Adrenal gland (tissue), 12 donors: Measurements from ENCODE around the gene GLS. TPM values are rescaled to one million over a fixed set of nuclear protein-coding genes. Genes with fewer than 3 reads are reported as not detected.
"Not testable (repeated sequence)": the region's sequence is repeated elsewhere in the genome, so short reads cannot be mapped to it uniquely, and the experiment has no call there.

ENCODE experiments used
- DNase-seq, 7 donors: peaks; one replicate each; pipeline ENCODE4 v3.0.0-alpha.2; 2019 to 2020
- H3K27ac ChIP-seq, 5 donors: fragments of 200-600 bp; sonication (generic) in 4 of 5; 1 replicate in 3 of 5; 2 replicates in 2 of 5; pipeline versions ENCODE4 v1.5.1 to v1.8.0; 2016 to 2020; ENCODE audit warnings: mild to moderate bottlenecking in 1 of 5
- H3K27me3 ChIP-seq: fragments of 200-600 bp; 2 replicates; pipeline ENCODE4 v1.8.0; 2021
- H3K36me3 ChIP-seq, 2 donors: fragments of 200-600 bp; replicated peaks in 1 of 2; 1 replicate in 1 of 2; 2 replicates in 1 of 2; pipeline versions ENCODE4 v1.5.1 to v1.8.0; 2018 to 2022
- H3K4me1 ChIP-seq, 2 donors: fragments of 200-600 bp; replicated peaks in 1 of 2; 1 replicate in 1 of 2; 2 replicates in 1 of 2; pipeline versions ENCODE4 v1.5.1 to v1.8.0; 2018 to 2021
- H3K4me3 ChIP-seq, 4 donors: fragments of 200-600 bp; sonication (generic) in 3 of 4; one replicate each; pipeline ENCODE4 v1.5.1; 2016 to 2018
- H3K9me3 ChIP-seq, 3 donors: fragments of 200-600 bp; sonication (generic) in 1 of 3; replicated peaks in 1 of 3; 1 replicate in 2 of 3; 2 replicates in 1 of 3; pipeline versions ENCODE4 v1.5.1 to v1.8.0; 2016 to 2021
- CTCF ChIP-seq, 6 experiments: fragments of 450-650 bp in 4 of 6; fragments of 200-600 bp in 2 of 6; sonication (generic) in 1 of 6; IDR thresholded peaks; 1 replicate in 5 of 6; 2 replicates in 1 of 6; pipeline versions ENCODE4 v1.5.1 to v1.8.0; 2016 to 2021; ENCODE audit warnings: antibody characterized with exemption in 6 of 6, mild to moderate bottlenecking in 2 of 6, moderate library complexity in 1 of 6
- POLR2A ChIP-seq, 2 donors: fragments of 450-650 bp; IDR thresholded peaks; one replicate each; pipeline ENCODE4 v1.6.1; 2017; ENCODE audit warnings: antibody characterized with exemption in 2 of 2, mild to moderate bottlenecking in 2 of 2, moderate library complexity in 1 of 2
- WGBS, 4 donors: extraction: QIAGEN DNeasy Blood & Tissue Kit in 2 of 4; methylation state at CpG; one replicate each; pipeline versions ENCODE4 v1.1.5 to v1.1.7; 2013 to 2017; 5-methylcytosine and 5-hydroxymethylcytosine counted together
- intact Hi-C, 2 donors: fragments of 100-400 bp; cut with DNase I; formaldehyde crosslinking; loops; one replicate each; pipeline versions ENCODE4 v1.14.1 to v1.15.0; 2022 to 2023
- polyA plus RNA-seq, 3 donors: library from polyadenylated mRNA; stranded (reverse); fragments of 200-250 nt in 2 of 3; fragments of 350-450 nt in 1 of 3; fragmentation: Illumina TruSeq in 1 of 3; extraction: RNeasy Lipid Tissue Mini Kit (QIAGEN cat#74804) in 1 of 3; gene quantifications; one replicate each; pipeline ENCODE4 v1.2.3, GENCODE V29; 2013 to 2014
- total RNA-seq, 9 donors: library from RNA; depleted of rRNA in 4 of 9; stranded (reverse); fragments of >200 nt in 4 of 9; fragments of 120-200 nt in 1 of 9; fragmentation: NEBNext Ultra II Directional in 1 of 9; extraction: Animal tissue kit (Norgen Biotek cat#: 25700) in 1 of 9; gene quantifications; one replicate each; pipeline versions ENCODE4 v1.1.0 to v1.2.4, GENCODE V29; 2013 to 2023
- donor health status: healthy with polysubstance abuse.
- donor health status: Bipolar disorder and iron deficiency.
- donor health status: DM: yes; HTN: yes; CAD: no.
- donor health status: DM: no; HTN: no; CAD: no.
- donor health status: DM: no; HTN: no; CAD: no.
- donor health status: DM: yes; HTN: yes; CAD: no.

The GLS gene
- total and polyA plus RNA-seq, 12 donors: 55.3 to 527 (median 254) TPM

DNA sequence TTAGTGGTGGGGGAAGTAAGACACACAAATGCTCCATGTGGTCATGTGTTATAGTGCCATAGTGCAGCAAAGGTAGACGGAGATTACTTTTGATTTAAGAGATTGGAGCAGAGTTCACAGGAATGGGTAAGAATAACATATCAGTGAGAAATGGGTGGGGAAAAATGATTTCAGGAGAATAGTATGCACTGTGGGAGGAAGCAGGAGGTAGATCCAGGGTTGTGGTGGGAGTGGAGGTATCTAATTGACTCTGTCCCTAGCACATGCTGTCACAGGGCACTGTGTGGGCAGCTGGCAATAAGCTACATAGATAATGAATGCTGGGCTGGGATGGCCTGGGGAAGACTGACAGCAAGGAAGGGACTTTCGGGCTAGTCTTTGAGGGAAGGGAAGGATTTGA lies 68.0 kb downstream of the GLS start:
- DNase-seq: no peak
- H3K27me3 ChIP-seq: no peaks in the 10 kb centered on the region
- TF ChIP-seq CTCF (IDR thresholded peaks at IDR 0.05): peak in 1 of 6 experiments; percentile 3
- TF ChIP-seq POLR2A (IDR thresholded peaks at IDR 0.05): no peak
- H3K36me3 ChIP-seq: no peaks in the 10 kb centered on the region
- no peak overlapping the region for H3K27ac ChIP-seq
- H3K4me1 ChIP-seq: peaks cover 30 to 33% of the 10 kb centered on the region in 2 donors
- no peaks in the 10 kb centered on the region for H3K9me3 ChIP-seq
- no peak overlapping the region for H3K4me3 ChIP-seq
- 79 to 87% (median 83%) methylated on average over 2 of the region's 2 CpGs for WGBS, 4 donors
- intact Hi-C loops: no loop called here

DNA sequence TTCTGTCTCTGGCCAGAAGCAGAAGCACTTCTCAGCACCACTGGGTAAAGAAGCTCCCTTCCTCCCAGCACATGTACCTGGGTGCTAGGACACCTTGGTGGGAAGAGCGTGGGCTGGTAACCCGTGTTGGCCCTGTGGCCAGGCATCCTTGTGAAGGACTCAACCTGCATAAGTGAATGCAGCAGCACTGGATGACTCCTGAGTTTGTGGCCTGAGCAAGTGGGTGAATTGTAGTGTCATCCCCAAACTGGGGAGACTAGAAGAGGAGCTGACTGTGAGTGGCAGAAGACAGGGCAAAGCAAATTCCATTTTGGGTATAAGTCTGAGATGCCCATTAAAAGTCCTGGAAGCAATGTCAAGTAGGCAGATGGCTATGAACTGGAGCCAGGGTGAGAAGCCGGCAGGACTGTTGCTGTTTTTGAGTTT lies 70.0 kb downstream of the GLS start:
- Histone ChIP-seq H3K27ac (no peak overlapping the region), H3K4me3 (no peak overlapping the region), H3K36me3 (no peaks in the 10 kb centered on the region), H3K27me3 (no peaks in the 10 kb centered on the region), H3K4me1 (peaks cover 26 to 33% of the 10 kb centered on the region in 2 donors), H3K9me3 (no peaks in the 10 kb centered on the region)
- DNase-seq: no peak
- intact Hi-C loops: no loop called here
- TF ChIP-seq POLR2A (IDR thresholded peaks at IDR 0.05) (no peak), CTCF (IDR thresholded peaks at IDR 0.05) (no peak)
- WGBS, 4 donors: 92 to 98% (median 95%) methylated on average over 3 of the region's 3 CpGs

DNA sequence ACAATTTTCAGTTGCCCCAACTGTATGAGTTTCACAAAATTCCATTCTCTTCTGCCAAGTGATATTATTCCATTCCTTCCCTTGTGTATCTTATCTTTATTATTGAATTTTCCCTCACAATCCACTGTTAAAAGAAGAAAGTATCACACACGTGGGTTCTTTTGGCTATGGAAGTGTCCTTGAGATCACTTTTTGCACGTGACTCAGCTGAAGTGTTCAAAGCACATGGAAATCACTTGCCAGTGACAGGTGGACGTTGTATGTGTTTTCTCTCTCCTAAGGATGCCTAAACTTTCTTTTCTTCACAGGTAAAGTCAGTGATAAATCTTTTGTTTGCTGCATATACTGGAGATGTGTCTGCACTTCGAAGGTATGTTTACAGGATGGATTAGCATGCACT lies 72.6 kb downstream of the GLS start:
- H3K27me3 ChIP-seq: no peaks in the 10 kb centered on the region
- H3K36me3 ChIP-seq: no peaks in the 10 kb centered on the region
- TF ChIP-seq POLR2A (IDR thresholded peaks at IDR 0.05): no peak
- TF ChIP-seq CTCF (IDR thresholded peaks at IDR 0.05): no peak
- no peak overlapping the region for H3K4me3 ChIP-seq
- no peaks in the 10 kb centered on the region for H3K9me3 ChIP-seq
- intact Hi-C loops: no loop called here
- DNase-seq: no peak
- whole genome bisulfite sequencing, 4 donors: 44 to 47% (median 44%) methylated on average over 4 of the region's 4 CpGs
- peak overlapping the region in 1 of 5 donors; percentile 27 for H3K27ac ChIP-seq
- peaks cover 4 to 12% of the 10 kb centered on the region in 2 donors for H3K4me1 ChIP-seq

- DNase-seq: no peak
- H3K9me3 ChIP-seq: no peaks in the 10 kb centered on the region
- intact Hi-C loops: no loop called here
- H3K4me3 ChIP-seq: no peak overlapping the region
- no peak for TF ChIP-seq POLR2A (IDR thresholded peaks at IDR 0.05)
- TF ChIP-seq CTCF (IDR thresholded peaks at IDR 0.05): no peak
- H3K4me1 ChIP-seq: peaks cover 0 to 24% of the 10 kb centered on the region in 2 donors
- H3K36me3 ChIP-seq: peaks cover 0 to 16% of the 10 kb centered on the region in 2 donors
- 83 to 91% (median 87%) methylated on average over 5 of the region's 5 CpGs for WGBS, 4 donors
- H3K27me3 ChIP-seq: no peaks in the 10 kb centered on the region
- no peak overlapping the region for H3K27ac ChIP-seq
These were observed 79.5 kb downstream of the GLS start for GRCh38 chr2:190959911-190960788.

DNA sequence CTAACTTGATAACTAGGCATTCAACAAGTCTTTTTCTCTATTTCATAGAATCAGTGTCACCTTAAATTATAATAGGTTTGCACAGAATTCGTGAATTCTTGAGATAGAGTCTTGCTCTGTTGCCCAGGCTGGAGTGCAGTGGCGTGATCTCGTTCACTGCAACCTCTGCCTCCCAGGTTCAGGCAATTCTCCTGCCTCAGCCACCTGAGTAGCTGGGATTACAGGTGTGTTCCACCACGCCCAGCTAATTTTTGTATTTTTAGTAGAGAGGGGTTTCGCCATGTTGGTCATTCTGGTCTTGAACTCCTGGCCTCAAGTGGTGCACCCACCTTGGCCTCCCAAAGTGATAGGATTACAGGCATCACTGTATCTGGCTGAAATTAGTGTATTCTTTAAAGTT lies 80.5 kb downstream of the GLS start:
- H3K4me3 ChIP-seq, H3K9me3 ChIP-seq, DNase-seq, intact Hi-C loops, H3K27me3 ChIP-seq, H3K27ac ChIP-seq: not testable (repeated sequence)
- WGBS, 4 donors: 90 to 97% (median 96%) methylated on average over 5 of the region's 5 CpGs
- Histone ChIP-seq H3K4me1 (peaks cover 0 to 24% of the 10 kb centered on the region in 2 donors), H3K36me3 (peaks cover 0 to 21% of the 10 kb centered on the region in 2 donors)
